ENCODE data around the gene AMDHD2.

DNA sequence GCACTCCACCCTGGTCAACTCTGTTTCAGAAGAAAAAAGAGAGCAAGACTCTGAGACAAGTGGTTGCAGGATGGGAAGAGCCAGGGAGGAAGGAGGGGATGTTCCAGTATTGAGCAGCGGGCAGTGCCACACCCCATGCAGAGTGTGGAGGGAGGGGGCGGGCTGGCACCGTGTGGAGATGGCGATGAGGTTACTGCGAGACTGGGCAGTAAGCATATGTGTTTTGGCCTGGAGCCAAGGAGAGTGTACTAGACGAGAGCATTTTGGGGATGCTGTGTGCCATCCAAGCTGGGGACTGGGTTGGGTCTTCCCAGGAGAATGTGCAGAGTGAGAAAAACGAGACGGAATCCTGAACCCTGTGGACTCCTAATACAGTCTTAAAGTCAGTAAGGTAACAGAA is 41.9 kb upstream of the AMDHD2 start:
- TF ChIP-seq, protein P1, sequence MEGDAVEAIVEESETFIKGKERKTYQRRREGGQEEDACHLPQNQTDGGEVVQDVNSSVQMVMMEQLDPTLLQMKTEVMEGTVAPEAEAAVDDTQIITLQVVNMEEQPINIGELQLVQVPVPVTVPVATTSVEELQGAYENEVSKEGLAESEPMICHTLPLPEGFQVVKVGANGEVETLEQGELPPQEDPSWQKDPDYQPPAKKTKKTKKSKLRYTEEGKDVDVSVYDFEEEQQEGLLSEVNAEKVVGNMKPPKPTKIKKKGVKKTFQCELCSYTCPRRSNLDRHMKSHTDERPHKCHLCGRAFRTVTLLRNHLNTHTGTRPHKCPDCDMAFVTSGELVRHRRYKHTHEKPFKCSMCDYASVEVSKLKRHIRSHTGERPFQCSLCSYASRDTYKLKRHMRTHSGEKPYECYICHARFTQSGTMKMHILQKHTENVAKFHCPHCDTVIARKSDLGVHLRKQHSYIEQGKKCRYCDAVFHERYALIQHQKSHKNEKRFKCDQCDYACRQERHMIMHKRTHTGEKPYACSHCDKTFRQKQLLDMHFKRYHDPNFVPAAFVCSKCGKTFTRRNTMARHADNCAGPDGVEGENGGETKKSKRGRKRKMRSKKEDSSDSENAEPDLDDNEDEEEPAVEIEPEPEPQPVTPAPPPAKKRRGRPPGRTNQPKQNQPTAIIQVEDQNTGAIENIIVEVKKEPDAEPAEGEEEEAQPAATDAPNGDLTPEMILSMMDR (IDR thresholded peaks at IDR 0.05 in 4 of 5, conservative IDR thresholded peaks at IDR 0.05 in 1 of 5): no peak
- no peak for TF ChIP-seq POLR2A (IDR thresholded peaks at IDR 0.05)
